DOHH2 (cell line): ENCODE measurements around the gene FAM117B.

Experiments used
- H3F3A ChIP-seq: fragments of 200-600 bp; sonication (generic), shearing (Covaris generic); 2 replicates; pipeline ENCODE4 v1.6.0; 2016; ENCODE audit warnings: antibody characterized with exemption, mild to moderate bottlenecking; ENCODE audit not compliant: control insufficient read depth, insufficient read depth
- H3K27ac ChIP-seq: fragments of 200-600 bp; sonication (generic); 2 replicates; pipeline ENCODE4 v1.5.1; 2014; ENCODE audit warnings: low read depth, mild to moderate bottlenecking, low read length, moderate library complexity
- H3K27me3 ChIP-seq: fragments of 200-600 bp; sonication (generic); 2 replicates; pipeline ENCODE4 v1.6.1; 2014; ENCODE audit warnings: mild to moderate bottlenecking, low read length, mixed read lengths; ENCODE audit not compliant: control insufficient read depth
- H3K36me3 ChIP-seq: fragments of 200-600 bp; sonication (generic); 2 replicates; pipeline ENCODE4 v1.6.1; 2014; ENCODE audit warnings: mild to moderate bottlenecking, low read length, moderate library complexity, mixed read lengths; ENCODE audit not compliant: control insufficient read depth
- H3K4me1 ChIP-seq: fragments of 200-600 bp; sonication (generic); 2 replicates; pipeline ENCODE4 v1.6.1; 2014; ENCODE audit warnings: mild to moderate bottlenecking, low read length, mixed read lengths; ENCODE audit not compliant: control insufficient read depth
- H3K4me2 ChIP-seq: fragments of 200-600 bp; sonication (generic); 2 replicates; pipeline ENCODE4 v1.6.0; 2014; ENCODE audit warnings: mild to moderate bottlenecking, low read length, moderate library complexity
- H3K4me3 ChIP-seq: fragments of 200-600 bp; sonication (generic); 2 replicates; pipeline ENCODE4 v1.5.1; 2014; ENCODE audit warnings: mild to moderate bottlenecking, low read length, mixed read lengths
- H3K79me2 ChIP-seq: fragments of 200-600 bp; sonication (generic); 2 replicates; pipeline ENCODE4 v1.6.1; 2014; ENCODE audit warnings: mild to moderate bottlenecking, low read length, mixed read lengths; ENCODE audit not compliant: control insufficient read depth
- H3K9me2 ChIP-seq: fragments of 200-600 bp; sonication (generic); replicated peaks from 2 replicates; pipeline ENCODE4 v1.6.1; 2014; ENCODE audit warnings: mild to moderate bottlenecking, low read length, mixed read lengths; ENCODE audit not compliant: control insufficient read depth
- H3K9me3 ChIP-seq: fragments of 200-600 bp; sonication (generic); 2 replicates; pipeline ENCODE4 v1.6.1; 2014; ENCODE audit warnings: antibody characterized with exemption, low read length, mixed read lengths; ENCODE audit not compliant: control insufficient read depth, insufficient read depth
- H4K20me1 ChIP-seq: fragments of 200-600 bp; sonication (generic); 2 replicates; pipeline ENCODE4 v1.6.0; 2014; ENCODE audit warnings: low read depth, mild to moderate bottlenecking, antibody characterized with exemption, low read length, moderate library complexity; ENCODE audit not compliant: control insufficient read depth, insufficient read depth
- CTCF ChIP-seq: fragments of 200-600 bp; sonication (generic); IDR thresholded peaks from one replicate; pipeline ENCODE4 v1.5.1; 2014; ENCODE audit warnings: antibody characterized with exemption, mild to moderate bottlenecking, low read depth, low read length; ENCODE audit not compliant: poor library complexity, severe bottlenecking
- EZH2phosphoT487 ChIP-seq: fragments of 200-600 bp; sonication (generic); IDR thresholded peaks from 2 replicates; pipeline ENCODE4 v1.6.1; 2017; ENCODE audit warnings: borderline replicate concordance, mild to moderate bottlenecking, antibody characterized with exemption, low read length, moderate library complexity, mixed read lengths

FAM117B gene

GRCh38 chr2:202638721-202639120 lies 4.0 kb downstream of the FAM117B start:
- TF ChIP-seq EZH2phosphoT487 (no peak), CTCF (no peak)
- no peak overlapping the region for H3K4me3 ChIP-seq
- H3K79me2 ChIP-seq: peaks cover 79% of the 10 kb centered on the region
- H3F3A ChIP-seq: peaks cover 9% of the 10 kb centered on the region
- H3K9me3 ChIP-seq: no peaks in the 10 kb centered on the region
- peaks cover 5% of the 10 kb centered on the region for H3K36me3 ChIP-seq
- H3K27me3 ChIP-seq: no peaks in the 10 kb centered on the region
- no peaks in the 10 kb centered on the region for H4K20me1 ChIP-seq
- H3K27ac ChIP-seq: no peak overlapping the region
- no peak overlapping the region for H3K4me2 ChIP-seq
- H3K4me1 ChIP-seq: peaks cover 58% of the 10 kb centered on the region
- H3K9me2 ChIP-seq: no peaks in the 10 kb centered on the region

GRCh38 chr2:202639231-202639630 lies 4.5 kb downstream of the FAM117B start:
- peaks cover 79% of the 10 kb centered on the region for H3K79me2 ChIP-seq
- no peak overlapping the region for H3K4me3 ChIP-seq
- no peaks in the 10 kb centered on the region for H3K27me3 ChIP-seq
- peaks cover 9% of the 10 kb centered on the region for H3F3A ChIP-seq
- no peak overlapping the region for H3K27ac ChIP-seq
- no peaks in the 10 kb centered on the region for H3K9me2 ChIP-seq
- peaks cover 58% of the 10 kb centered on the region for H3K4me1 ChIP-seq
- H3K4me2 ChIP-seq: no peak overlapping the region
- H4K20me1 ChIP-seq: no peaks in the 10 kb centered on the region
- H3K9me3 ChIP-seq: no peaks in the 10 kb centered on the region
- peaks cover 5% of the 10 kb centered on the region for H3K36me3 ChIP-seq
- no peak for TF ChIP-seq CTCF
- no peak for TF ChIP-seq EZH2phosphoT487

GRCh38 chr2:202642567-202642966 lies 7.8 kb downstream of the FAM117B start:
- H3K79me2 ChIP-seq: peaks cover 92% of the 10 kb centered on the region

More at GRCh38 chr2:202642567-202642966, 7.8 kb downstream of the FAM117B start:
- H3K4me1 ChIP-seq: peaks cover 63% of the 10 kb centered on the region
- no peaks in the 10 kb centered on the region for H3K9me3 ChIP-seq
- H3K4me3 ChIP-seq: peak overlapping the region; percentile 66
- no peaks in the 10 kb centered on the region for H3K9me2 ChIP-seq
- peaks cover 5% of the 10 kb centered on the region; the same call in 1 of the 2 replicates for H3K36me3 ChIP-seq
- H4K20me1 ChIP-seq: no peaks in the 10 kb centered on the region
- peaks cover 12% of the 10 kb centered on the region for H3F3A ChIP-seq
- peak overlapping the region; percentile 82 for H3K27ac ChIP-seq
- peak overlapping the region; percentile 78 for H3K4me2 ChIP-seq
- TF ChIP-seq CTCF (no peak), EZH2phosphoT487 (no peak)
- no peaks in the 10 kb centered on the region for H3K27me3 ChIP-seq
